ENCODE data around the gene CCDC102A. TPM values are rescaled to one million over a fixed set of nuclear protein-coding genes. Genes with fewer than 3 reads are reported as not detected.

Gene CCDC102A
- total RNA-seq, 1 experiment from 2014 or later, result 5.2 TPM

GRCh38 chr16:57536306-57537193 lies at the start of gene CCDC102A (continued):
- peak; percentile 59 for TF ChIP-seq FOXP4 (CRISPR knock-in tag; IDR thresholded peaks at IDR 0.05)
- TF ChIP-seq IRF1 (CRISPR knock-in tag; IDR thresholded peaks at IDR 0.05), result no peak
- TF ChIP-seq FOXK1 (CRISPR knock-in tag; IDR thresholded peaks at IDR 0.05), result peak; percentile 36; the same call in 1 of the 2 replicates
- TF ChIP-seq HMGXB4 (CRISPR knock-in tag; IDR thresholded peaks at IDR 0.05), result peak; percentile 87
- no peak for TF ChIP-seq STAT6 (CRISPR knock-in tag; conservative IDR thresholded peaks at IDR 0.05; ENCODE audit: low read depth)
- no peak; the same call in 1 of the 2 replicates for TF ChIP-seq SP1 (CRISPR knock-in tag; conservative IDR thresholded peaks at IDR 0.05)
- TF ChIP-seq SMAD3 (CRISPR knock-in tag; IDR thresholded peaks at IDR 0.05; ENCODE audit: borderline replicate concordance), result no peak
- peak; percentile 69 for TF ChIP-seq E2F5 (CRISPR knock-in tag; IDR thresholded peaks at IDR 0.05)
- no peak for TF ChIP-seq NR2C2 (CRISPR knock-in tag; IDR thresholded peaks at IDR 0.05)
- TF ChIP-seq ZNF317 (CRISPR knock-in tag; IDR thresholded peaks at IDR 0.05; ENCODE audit: borderline replicate concordance, low read depth), result no peak
- TF ChIP-seq RELA (CRISPR knock-in tag; IDR thresholded peaks at IDR 0.05; ENCODE audit: borderline replicate concordance), result peak; percentile 9; the same call in 1 of the 2 replicates
- no peak for TF ChIP-seq ZNF512 (CRISPR knock-in tag; IDR thresholded peaks at IDR 0.05; ENCODE audit: borderline replicate concordance)
- 0 out of 2 replicates have a peak, but pooled peaks have one; percentile 66 for TF ChIP-seq MAX (CRISPR knock-in tag; IDR thresholded peaks at IDR 0.05)
- no peak for TF ChIP-seq ATF3 (CRISPR knock-in tag; conservative IDR thresholded peaks at IDR 0.05)
- TF ChIP-seq GRHL2 (CRISPR knock-in tag; IDR thresholded peaks at IDR 0.05; ENCODE audit: insufficient replicate concordance, severe bottlenecking), result no peak
- no peak for TF ChIP-seq ATF2 (CRISPR knock-in tag; IDR thresholded peaks at IDR 0.05; ENCODE audit: borderline replicate concordance, low read depth)
- no peak for TF ChIP-seq AR (CRISPR knock-in tag; IDR thresholded peaks at IDR 0.05)
- TF ChIP-seq ZNF232 (CRISPR knock-in tag; IDR thresholded peaks at IDR 0.05), result no peak
- no peak for TF ChIP-seq NFATC4 (CRISPR knock-in tag; IDR thresholded peaks at IDR 0.05)
- TF ChIP-seq FOXJ3 (CRISPR knock-in tag; IDR thresholded peaks at IDR 0.05; ENCODE audit: borderline replicate concordance), result no peak
- no peak for TF ChIP-seq ZNF396 (CRISPR knock-in tag; IDR thresholded peaks at IDR 0.05; ENCODE audit: borderline replicate concordance)

All from WTC11 (cell line).